ENCODE measurements around the gene MRPL54. TPM values are rescaled to one million over a fixed set of nuclear protein-coding genes. Genes with fewer than 3 reads are reported as not detected.

The MRPL54 gene
- total and polyA plus RNA-seq, 12 donors = 61.4 to 124 (median 69.3) TPM

DNA sequence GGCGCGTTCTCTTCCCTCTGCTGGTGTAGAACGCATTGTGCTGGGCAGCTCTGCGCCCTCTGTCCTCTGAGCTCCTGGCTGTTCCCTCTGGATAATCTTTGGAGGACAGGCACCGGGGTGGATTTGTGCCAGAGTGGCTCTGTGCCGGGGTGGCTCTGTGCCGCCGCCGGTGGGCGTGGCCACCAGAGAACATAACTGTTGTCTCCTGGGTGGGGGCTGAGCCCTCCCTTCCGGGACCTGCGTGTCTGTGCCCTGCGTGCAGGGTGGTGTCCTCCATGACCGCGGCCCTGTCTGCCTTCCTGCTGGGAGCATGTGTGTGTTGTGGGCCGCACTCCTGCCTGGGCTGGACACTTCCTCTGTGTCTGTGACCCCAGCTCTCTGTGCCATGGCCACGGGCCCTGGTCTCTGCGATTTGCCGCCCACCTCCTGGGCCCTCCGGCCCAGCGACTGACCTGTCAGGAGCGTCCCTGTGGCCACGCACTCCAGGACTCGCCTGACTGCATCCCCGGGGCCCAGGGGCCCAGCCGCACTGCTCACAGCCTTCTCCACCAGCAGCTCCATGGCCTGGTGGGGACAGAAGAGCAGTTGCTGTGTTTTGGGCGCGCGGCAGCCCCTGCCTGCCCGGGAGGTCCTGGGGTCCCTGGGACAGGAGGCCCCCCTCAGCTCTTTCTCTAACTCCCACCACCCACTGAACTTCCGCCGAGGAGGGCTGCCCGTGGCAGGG, 46.1 kb downstream of the MRPL54 start:
- Histone ChIP-seq H3K4me3 (no peak overlapping the region), H3K4me1 (peaks cover 7 to 28% (median 16%) of the 10 kb centered on the region in 9 donors), H3K27ac (peak overlapping the region in 6 of 10 donors; percentile 9 to 64 (median 44)), H3K9me3 (no peaks in the 10 kb centered on the region), H3K27me3 (peaks cover 0 to 10% (median 4%) of the 10 kb centered on the region in 7 donors), H3K36me3 (no peaks in the 10 kb centered on the region)
- WGBS, 2 donors = 72 to 78% methylated on average over 33 of the region's 33 CpGs
- peak in 1 of 2 donors; percentile 48 for DNase-seq
- TF ChIP-seq, protein P1, sequence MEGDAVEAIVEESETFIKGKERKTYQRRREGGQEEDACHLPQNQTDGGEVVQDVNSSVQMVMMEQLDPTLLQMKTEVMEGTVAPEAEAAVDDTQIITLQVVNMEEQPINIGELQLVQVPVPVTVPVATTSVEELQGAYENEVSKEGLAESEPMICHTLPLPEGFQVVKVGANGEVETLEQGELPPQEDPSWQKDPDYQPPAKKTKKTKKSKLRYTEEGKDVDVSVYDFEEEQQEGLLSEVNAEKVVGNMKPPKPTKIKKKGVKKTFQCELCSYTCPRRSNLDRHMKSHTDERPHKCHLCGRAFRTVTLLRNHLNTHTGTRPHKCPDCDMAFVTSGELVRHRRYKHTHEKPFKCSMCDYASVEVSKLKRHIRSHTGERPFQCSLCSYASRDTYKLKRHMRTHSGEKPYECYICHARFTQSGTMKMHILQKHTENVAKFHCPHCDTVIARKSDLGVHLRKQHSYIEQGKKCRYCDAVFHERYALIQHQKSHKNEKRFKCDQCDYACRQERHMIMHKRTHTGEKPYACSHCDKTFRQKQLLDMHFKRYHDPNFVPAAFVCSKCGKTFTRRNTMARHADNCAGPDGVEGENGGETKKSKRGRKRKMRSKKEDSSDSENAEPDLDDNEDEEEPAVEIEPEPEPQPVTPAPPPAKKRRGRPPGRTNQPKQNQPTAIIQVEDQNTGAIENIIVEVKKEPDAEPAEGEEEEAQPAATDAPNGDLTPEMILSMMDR (IDR thresholded peaks at IDR 0.05) = no peak
- peak in 4 of 8 donors; percentile 27 to 55 (median 34) for ATAC-seq
- intact Hi-C loops (cut with DNase I) = no loop called here

DNA sequence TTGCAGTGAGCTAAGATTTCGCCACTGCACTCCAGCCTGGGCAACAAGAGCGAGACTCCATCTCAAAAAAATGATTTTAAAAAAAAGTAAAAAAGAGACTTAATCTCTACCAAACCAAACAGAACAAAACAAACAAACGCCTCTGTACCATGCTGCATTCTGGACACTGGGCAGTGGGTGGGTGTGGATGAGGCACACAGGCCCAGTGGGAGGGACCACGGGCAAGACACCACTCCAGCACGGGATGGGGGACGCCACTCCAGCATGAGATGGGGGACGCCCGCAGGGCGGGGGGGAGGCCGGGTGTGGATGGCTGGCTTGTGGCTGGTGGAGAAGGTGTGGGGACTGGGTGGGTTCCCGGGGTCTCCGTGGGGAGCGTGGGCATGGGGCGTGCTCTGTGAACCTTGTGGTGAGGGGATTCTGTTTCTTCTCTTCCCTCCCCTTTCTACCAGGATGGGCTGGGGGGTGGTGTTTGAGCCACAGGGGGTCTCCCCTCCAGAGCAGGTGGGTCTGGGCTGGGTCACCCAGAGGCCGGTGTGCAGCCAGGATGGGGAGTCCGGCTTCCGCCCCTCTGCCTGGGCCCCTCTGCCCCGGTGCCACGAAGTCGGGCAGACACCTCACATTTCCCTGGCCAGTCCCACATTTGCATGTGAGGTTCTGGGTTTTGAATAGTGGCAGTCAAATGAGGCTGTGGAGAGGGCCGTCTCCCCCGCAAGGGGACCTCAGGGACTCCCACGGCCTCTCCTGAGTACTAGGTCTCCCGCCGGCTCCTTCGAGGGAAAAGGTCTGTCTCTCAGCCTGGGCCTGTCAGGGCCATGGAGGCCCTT, 47.6 kb downstream of the MRPL54 start:
- no peaks in the 10 kb centered on the region for H3K9me3 ChIP-seq
- WGBS, 2 donors = 80 to 81% methylated on average over 26 of the region's 26 CpGs
- no peak for DNase-seq
- H3K27me3 ChIP-seq = peaks cover 0 to 10% (median 0%) of the 10 kb centered on the region in 7 donors
- peaks cover 7 to 39% (median 19%) of the 10 kb centered on the region in 9 donors for H3K4me1 ChIP-seq
- no peak for ATAC-seq
- H3K27ac ChIP-seq = peak overlapping the region in 3 of 10 donors; percentile 15 to 79 (median 38)
- TF ChIP-seq, protein P1 (IDR thresholded peaks at IDR 0.05) = no peak
- intact Hi-C loops (cut with DNase I) = no loop called here
- no peak overlapping the region for H3K4me3 ChIP-seq
- no peaks in the 10 kb centered on the region for H3K36me3 ChIP-seq

DNA sequence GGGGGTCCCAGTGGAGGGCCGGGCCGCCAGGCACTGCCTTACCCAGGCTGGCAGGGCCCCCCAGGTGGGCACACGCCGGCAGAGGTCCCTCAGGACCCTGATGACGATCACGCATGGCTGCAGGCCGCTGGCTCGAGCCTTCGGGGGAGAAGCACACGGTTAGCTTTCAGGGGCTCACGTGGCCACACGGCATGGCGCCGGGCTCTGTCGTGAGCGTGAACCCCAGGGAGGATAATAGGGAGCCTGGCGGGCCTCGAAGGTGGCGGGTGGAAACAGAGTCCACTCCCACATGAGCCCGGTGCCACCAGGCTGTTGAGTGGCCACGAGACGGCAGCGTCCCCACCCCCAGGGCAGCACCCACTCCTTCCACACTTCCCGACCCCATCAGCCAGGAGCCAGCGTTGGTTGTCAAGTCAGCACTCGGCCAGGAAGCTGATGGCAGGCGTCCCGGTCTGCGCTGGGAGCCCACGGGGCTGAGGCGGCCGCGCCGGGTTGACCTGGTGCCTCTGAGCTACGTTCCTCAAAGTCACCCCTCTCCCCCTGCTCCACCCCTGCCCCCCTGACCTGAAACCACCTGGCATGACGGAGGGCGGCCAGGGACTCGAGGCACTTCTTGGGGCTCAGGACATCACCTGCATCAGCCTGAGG, 48.4 kb downstream of the MRPL54 start:
- intact Hi-C loops (cut with DNase I) = no loop called here
- peaks cover 7 to 39% (median 19%) of the 10 kb centered on the region in 9 donors for H3K4me1 ChIP-seq
- WGBS, 2 donors = 69 to 77% methylated on average over 38 of the region's 38 CpGs
- peaks cover 0 to 10% (median 0%) of the 10 kb centered on the region in 7 donors for H3K27me3 ChIP-seq
- TF ChIP-seq, protein P1 (IDR thresholded peaks at IDR 0.05) = no peak
- peak in 3 of 8 donors; percentile 13 to 20 (median 16) for ATAC-seq
- H3K36me3 ChIP-seq = no peaks in the 10 kb centered on the region
- no peak for DNase-seq
- no peak overlapping the region for H3K4me3 ChIP-seq
- H3K27ac ChIP-seq = peak overlapping the region in 4 of 10 donors; percentile 15 to 79 (median 36)
- H3K9me3 ChIP-seq = no peaks in the 10 kb centered on the region
